Small intestine (tissue), 7 donors: ENCODE data around the gene FBXO38. TPM values are rescaled to one million over a fixed set of nuclear protein-coding genes. Genes with fewer than 3 reads are reported as not detected.
A peak's percentile ranks its signal among the peaks of the same experiment; 100 is the strongest.

Experiments used
- DNase-seq, 2 donors: peaks; one replicate each; pipeline versions ENCODE4 v3.0.0 to v3.0.0-alpha.2; 2013
- FAIRE-seq: peaks from 2 replicates; lab custom pipeline; 2012; peaks lifted over from hg19 to GRCh38; lab: Jason Lieb, UNC
- H3K27ac ChIP-seq, 3 donors: one replicate each; pipeline ENCODE4 v1.5.1; 2013; ENCODE audit warnings: low read length in 2 of 3, mild to moderate bottlenecking in 2 of 3, control low read depth in 1 of 3, inconsistent platforms in 1 of 3, low read depth in 1 of 3, moderate library complexity in 1 of 3
- H3K27me3 ChIP-seq, 3 donors: one replicate each; pipeline ENCODE4 v1.6.1; 2013; ENCODE audit warnings: low read length in 3 of 3, inconsistent platforms in 1 of 3; ENCODE audit not compliant: control insufficient read depth in 3 of 3, insufficient read depth in 3 of 3
- H3K36me3 ChIP-seq, 3 donors: one replicate each; pipeline ENCODE4 v1.6.1; 2013; ENCODE audit warnings: low read length in 3 of 3, inconsistent platforms in 1 of 3, low read depth in 1 of 3, mild to moderate bottlenecking in 1 of 3, moderate library complexity in 1 of 3; ENCODE audit not compliant: control insufficient read depth in 3 of 3, insufficient read depth in 2 of 3
- H3K4me1 ChIP-seq, 3 donors: one replicate each; pipeline ENCODE4 v1.6.1; 2013; ENCODE audit warnings: low read length in 2 of 3, inconsistent platforms in 1 of 3, low read depth in 1 of 3, mild to moderate bottlenecking in 1 of 3, moderate library complexity in 1 of 3; ENCODE audit not compliant: control insufficient read depth in 3 of 3, insufficient read depth in 2 of 3
- H3K4me3 ChIP-seq, 3 donors: one replicate each; pipeline ENCODE4 v1.5.1; 2013; ENCODE audit warnings: low read length in 3 of 3, control low read depth in 1 of 3, inconsistent platforms in 1 of 3, low read depth in 1 of 3, mild to moderate bottlenecking in 1 of 3, moderate library complexity in 1 of 3
- H3K9me3 ChIP-seq, 2 donors: one replicate each; pipeline ENCODE4 v1.6.1; 2013; ENCODE audit warnings: low read depth in 1 of 2, low read length in 1 of 2; ENCODE audit not compliant: control insufficient read depth in 2 of 2, insufficient read depth in 1 of 2
- WGBS, 3 donors: extraction: QIAGEN DNeasy Blood & Tissue Kit; methylation state at CpG; one replicate each; pipeline ENCODE4 v1.1.7; 2013; 5-methylcytosine and 5-hydroxymethylcytosine counted together
- polyA plus RNA-seq, 4 donors: library from polyadenylated mRNA; stranded (reverse) in 3 of 4; unstranded in 1 of 4; fragments of 200-250 nt in 3 of 4; fragments of 120-200 nt in 1 of 4; gene quantifications; one replicate each; pipeline versions ENCODE4 v1.2.1 to v1.2.3, GENCODE V29; 2013
- donor health status: healthy with polysubstance abuse.
- donor health status: control.
- donor health status: control.
- donor health status: Bipolar disorder and iron deficiency.
- donor health status: healthy.

The FBXO38 gene
- polyA plus RNA-seq, 4 donors, result 13.5 to 38.8 (median 15.2) TPM

DNA sequence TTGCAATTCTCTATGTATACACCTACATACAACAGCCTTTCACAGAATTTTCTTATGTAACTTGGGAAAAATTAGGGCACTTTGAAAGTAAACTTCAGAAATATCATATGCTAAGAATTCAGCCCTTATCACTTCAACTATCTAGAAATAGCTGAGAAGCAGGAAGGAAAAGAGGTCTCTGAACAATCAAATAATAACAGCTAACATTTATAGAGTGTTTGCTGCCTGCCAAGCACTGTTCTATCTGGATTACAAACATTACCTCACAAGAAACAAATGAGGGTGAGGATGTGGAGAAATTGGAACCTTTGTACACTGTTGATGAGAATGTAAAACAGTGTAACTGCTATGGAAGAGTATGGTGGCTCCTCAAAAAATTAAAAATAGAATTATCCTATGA lies 4.4 kb upstream of the FBXO38 start:
- Histone ChIP-seq H3K27me3 (no peaks in the 10 kb centered on the region), H3K36me3 (no peaks in the 10 kb centered on the region), H3K4me3 (no peak overlapping the region), H3K4me1 (no peaks in the 10 kb centered on the region), H3K27ac (no peak overlapping the region), H3K9me3 (peaks cover 0 to 4% of the 10 kb centered on the region in 2 donors)
- DNase-seq, result no peak
- FAIRE-seq, result no peak

DNA sequence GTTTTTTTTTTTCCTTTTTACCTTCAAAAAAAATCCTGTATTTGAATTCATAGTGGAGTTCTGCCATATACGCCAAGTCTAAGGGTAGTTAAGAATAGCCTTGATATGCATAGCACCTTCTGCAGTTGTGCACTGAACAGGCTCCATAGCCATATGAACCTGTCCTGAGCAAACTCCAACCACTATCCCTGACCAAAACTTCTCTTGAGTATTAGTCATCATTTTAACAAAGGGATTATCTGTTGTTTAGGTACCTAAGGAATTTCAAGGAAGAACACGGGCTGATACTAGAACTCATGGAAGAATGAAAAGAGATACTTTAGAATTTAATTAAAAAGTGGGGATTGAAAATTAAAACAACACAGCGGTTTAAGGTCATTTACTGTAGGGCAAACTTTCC lies 1.9 kb upstream of the FBXO38 start:
- no peak for DNase-seq
- Histone ChIP-seq H3K27ac (no peak overlapping the region), H3K36me3 (no peaks in the 10 kb centered on the region), H3K27me3 (no peaks in the 10 kb centered on the region), H3K9me3 (peaks cover 0 to 4% of the 10 kb centered on the region in 2 donors), H3K4me3 (no peak overlapping the region), H3K4me1 (peaks cover 0 to 11% (median 4%) of the 10 kb centered on the region in 3 donors)
- WGBS, 3 donors, result 92 to 96% (median 96%) methylated on average over 3 of the region's 3 CpGs
- no peak for FAIRE-seq

DNA sequence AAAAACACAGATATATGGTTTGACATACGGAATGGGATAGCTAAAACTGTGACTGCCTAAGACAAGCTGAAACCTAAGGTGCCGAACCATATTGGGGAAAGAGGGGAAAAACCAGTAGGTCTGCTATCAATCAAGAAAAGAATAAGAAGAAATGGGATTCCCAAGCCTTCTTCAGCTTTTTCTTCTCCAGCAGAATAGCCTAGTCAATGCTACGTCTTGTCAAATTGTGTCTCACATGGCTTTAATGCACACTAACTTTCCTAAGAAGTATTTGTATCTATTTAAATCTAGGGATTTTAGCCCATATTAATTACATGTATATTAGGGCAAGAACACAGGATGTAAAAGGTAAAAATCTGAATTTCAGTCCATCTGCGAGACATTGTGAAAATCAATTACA lies 797 bp upstream of the FBXO38 start:
- WGBS, 3 donors, result 22 to 39% (median 35%) methylated on average over 4 of the region's 4 CpGs
- peak overlapping the region in 2 of 3 donors; percentile 35 to 87 for H3K4me3 ChIP-seq
- DNase-seq (peak in 1 of 2 donors; percentile 26), FAIRE-seq (no peak)
- H3K27ac ChIP-seq, result peak overlapping the region in 1 of 3 donors; percentile 93
- H3K36me3 ChIP-seq, result peaks cover 0 to 3% (median 0%) of the 10 kb centered on the region in 3 donors
- no peaks in the 10 kb centered on the region for H3K27me3 ChIP-seq
- peaks cover 0 to 4% of the 10 kb centered on the region in 2 donors for H3K9me3 ChIP-seq
- H3K4me1 ChIP-seq, result peaks cover 0 to 11% (median 4%) of the 10 kb centered on the region in 3 donors

DNA sequence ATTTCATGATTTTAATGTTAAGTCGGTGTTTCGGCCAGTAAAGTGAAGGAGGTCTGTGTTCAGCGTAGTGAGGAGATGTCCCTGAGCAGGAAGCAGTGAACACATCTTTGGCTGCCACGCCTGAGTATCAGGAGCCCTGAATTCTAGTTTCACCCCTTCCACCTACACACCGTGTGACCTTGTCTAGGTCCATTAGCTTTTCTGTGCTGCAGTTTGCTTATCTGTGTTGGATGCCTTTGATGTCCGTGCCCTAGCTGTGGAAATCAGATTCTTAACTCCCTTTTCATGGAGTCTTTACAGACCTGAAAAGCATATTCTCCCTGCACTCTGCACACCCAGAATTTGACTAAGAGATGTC lies 601 bp downstream of the FBXO38 start:
- peak overlapping the region; percentile 87 to 92 (median 88) for H3K4me3 ChIP-seq
- H3K36me3 ChIP-seq, result peaks cover 0 to 3% (median 0%) of the 10 kb centered on the region in 3 donors
- peak overlapping the region; percentile 81 to 97 (median 93) for H3K27ac ChIP-seq
- DNase-seq, result peak in 1 of 2 donors; percentile 23
- FAIRE-seq, result no peak
- H3K9me3 ChIP-seq, result no peaks in the 10 kb centered on the region
- no peaks in the 10 kb centered on the region for H3K27me3 ChIP-seq
- peaks cover 0 to 11% (median 4%) of the 10 kb centered on the region in 3 donors for H3K4me1 ChIP-seq
- 0 to 4% (median 1%) methylated on average over 6 of the region's 6 CpGs for WGBS, 3 donors

DNA sequence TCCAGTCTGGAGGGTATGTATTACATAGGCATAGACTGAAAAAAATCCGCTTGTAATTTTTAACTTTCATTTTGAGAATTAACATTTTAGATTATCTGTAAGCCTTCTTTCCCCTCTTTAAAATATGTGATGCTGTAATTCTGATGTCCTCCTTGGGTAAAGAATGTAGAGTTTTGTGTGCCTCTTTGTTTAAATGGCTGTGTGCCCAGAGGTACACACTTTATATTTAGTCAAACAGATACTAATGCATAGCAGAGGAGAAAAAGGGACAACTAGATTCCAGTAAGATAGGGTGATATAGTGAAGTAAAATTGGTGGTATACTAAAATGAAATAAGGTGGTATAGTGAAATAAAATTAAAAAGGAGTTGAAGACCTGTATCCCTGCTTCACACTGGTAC lies 1.3 kb downstream of the FBXO38 start:
- Histone ChIP-seq H3K4me3 (no peak overlapping the region), H3K27ac (no peak overlapping the region), H3K4me1 (peaks cover 0 to 11% (median 4%) of the 10 kb centered on the region in 3 donors), H3K27me3 (no peaks in the 10 kb centered on the region), H3K36me3 (peaks cover 0 to 6% (median 0%) of the 10 kb centered on the region in 3 donors), H3K9me3 (no peaks in the 10 kb centered on the region)
- DNase-seq (no peak), FAIRE-seq (no peak)
- WGBS, 3 donors, result 71 to 75% (median 72%) methylated on average over 1 of the region's 1 CpG

DNA sequence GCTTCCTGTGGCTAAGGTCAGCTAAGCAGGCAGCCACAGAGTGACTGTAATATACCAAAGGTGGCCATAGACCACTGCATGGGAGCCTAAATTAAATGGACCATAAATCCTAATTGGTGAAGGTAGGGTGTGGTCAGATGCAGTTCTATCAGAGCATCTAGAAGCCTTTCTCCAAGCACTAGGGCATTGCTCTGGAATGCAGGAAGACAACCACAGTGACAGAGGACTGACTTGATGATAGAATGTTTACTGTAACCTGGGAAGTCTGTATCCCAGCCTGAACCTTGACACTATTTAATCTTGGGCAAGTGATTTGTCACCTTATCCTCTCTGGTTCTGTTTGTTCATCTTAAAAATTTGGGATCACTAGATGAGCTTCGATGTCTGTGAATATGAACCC lies 2.3 kb downstream of the FBXO38 start:
- FAIRE-seq, result no peak

DNA sequence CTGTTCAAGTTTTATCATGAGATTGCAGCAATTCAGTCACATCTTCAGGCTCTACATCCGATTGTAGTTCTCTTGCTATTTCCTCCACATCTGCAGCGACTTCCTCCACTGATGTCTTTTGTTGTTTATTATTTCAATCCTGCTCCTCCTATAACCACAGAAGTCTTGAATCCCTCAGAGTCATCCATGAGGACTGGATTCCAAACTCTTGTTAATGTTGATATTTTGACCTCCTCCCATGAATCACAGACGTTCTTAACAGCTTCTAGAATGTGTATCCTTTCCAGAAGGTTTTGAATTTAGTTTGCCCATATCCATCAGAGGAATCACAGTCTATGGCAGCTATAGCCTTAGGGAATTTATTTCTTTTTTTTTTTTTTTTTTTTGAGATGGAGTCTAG lies 3.6 kb downstream of the FBXO38 start:
- H3K9me3 ChIP-seq, result no peaks in the 10 kb centered on the region
- 58 to 73% (median 65%) methylated on average over 3 of the region's 3 CpGs for WGBS, 3 donors
- peaks cover 0 to 11% (median 6%) of the 10 kb centered on the region in 3 donors for H3K4me1 ChIP-seq
- FAIRE-seq (no peak), DNase-seq (no peak)
- peaks cover 0 to 6% (median 0%) of the 10 kb centered on the region in 3 donors for H3K36me3 ChIP-seq
- no peaks in the 10 kb centered on the region for H3K27me3 ChIP-seq
- H3K27ac ChIP-seq, result no peak overlapping the region
- H3K4me3 ChIP-seq, result no peak overlapping the region

More for the DNA sequence above, 2.3 kb downstream of the FBXO38 start:
- DNase-seq, result no peak
- Histone ChIP-seq H3K27ac (no peak overlapping the region), H3K27me3 (no peaks in the 10 kb centered on the region), H3K36me3 (peaks cover 0 to 6% (median 0%) of the 10 kb centered on the region in 3 donors), H3K4me1 (peaks cover 0 to 11% (median 6%) of the 10 kb centered on the region in 3 donors), H3K9me3 (no peaks in the 10 kb centered on the region), H3K4me3 (no peak overlapping the region)
- 83 to 91% (median 85%) methylated on average over 1 of the region's 1 CpG for whole genome bisulfite sequencing, 3 donors

DNA sequence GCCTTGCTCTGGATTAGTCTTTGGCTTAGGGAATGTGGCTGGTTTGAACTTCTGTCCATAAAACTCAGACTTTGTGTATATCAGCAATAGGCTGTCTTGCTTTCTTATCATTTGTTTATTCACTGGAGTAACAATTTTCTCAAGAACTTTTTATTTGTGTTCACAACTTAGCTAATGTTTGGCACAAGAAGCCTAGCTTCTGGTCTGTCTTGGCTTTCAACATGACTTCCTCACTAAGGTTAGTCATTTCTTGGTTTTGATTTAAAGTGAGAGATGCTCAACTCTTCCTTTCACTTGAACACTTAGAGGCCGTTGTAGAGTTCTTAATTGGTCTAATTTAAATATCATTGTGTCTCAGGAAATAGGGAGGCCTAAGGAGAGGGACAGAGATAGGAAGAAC lies 4.9 kb downstream of the FBXO38 start:
- H3K27me3 ChIP-seq, result no peaks in the 10 kb centered on the region
- peaks cover 0 to 6% (median 0%) of the 10 kb centered on the region in 3 donors for H3K36me3 ChIP-seq
- 21 to 51% (median 51%) methylated on average over 1 of the region's 1 CpG for WGBS, 3 donors
- no peak overlapping the region for H3K27ac ChIP-seq
- H3K4me3 ChIP-seq, result no peak overlapping the region
- H3K9me3 ChIP-seq, result no peaks in the 10 kb centered on the region
- peaks cover 8 to 14% (median 9%) of the 10 kb centered on the region in 3 donors for H3K4me1 ChIP-seq
- no peak for FAIRE-seq
- no peak for DNase-seq

DNA sequence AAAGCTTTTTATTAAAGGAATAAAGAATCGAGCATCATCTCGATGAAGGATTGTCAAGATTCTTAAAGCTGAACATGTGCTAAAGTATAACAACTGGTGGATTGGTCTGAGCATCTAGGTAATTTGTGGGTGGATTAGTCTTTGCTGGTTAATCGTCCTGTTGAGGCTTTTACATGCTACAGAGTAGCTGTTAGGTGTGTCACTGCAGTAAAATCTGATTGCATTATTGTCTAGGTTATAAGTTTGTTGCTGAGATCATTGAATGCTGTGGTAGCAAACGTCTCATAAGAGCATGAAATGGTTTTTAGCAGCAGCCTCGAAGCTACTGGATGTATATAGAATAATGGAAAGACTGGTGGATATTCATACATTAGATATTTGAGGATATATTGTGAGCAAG lies 7.2 kb downstream of the FBXO38 start:
- H3K9me3 ChIP-seq, result no peaks in the 10 kb centered on the region
- DNase-seq, result peak; percentile 9 to 30
- peaks cover 4 to 9% (median 7%) of the 10 kb centered on the region in 3 donors for H3K4me1 ChIP-seq
- peaks cover 0 to 6% (median 3%) of the 10 kb centered on the region in 3 donors for H3K36me3 ChIP-seq
- no peak for FAIRE-seq
- no peak overlapping the region for H3K27ac ChIP-seq
- 39 to 68% (median 55%) methylated on average over 5 of the region's 5 CpGs for WGBS, 3 donors
- no peaks in the 10 kb centered on the region for H3K27me3 ChIP-seq
- no peak overlapping the region for H3K4me3 ChIP-seq
